GM19035 (cell line): Measurements from ENCODE around the gene BRSK1.

ENCODE experiments used
- ATAC-seq: cut with Tn5 transposase; IDR thresholded peaks from one replicate; pipeline ENCODE4 v1.9.1; 2021; ENCODE audit not compliant: unreplicated experiment

Gene BRSK1

DNA sequence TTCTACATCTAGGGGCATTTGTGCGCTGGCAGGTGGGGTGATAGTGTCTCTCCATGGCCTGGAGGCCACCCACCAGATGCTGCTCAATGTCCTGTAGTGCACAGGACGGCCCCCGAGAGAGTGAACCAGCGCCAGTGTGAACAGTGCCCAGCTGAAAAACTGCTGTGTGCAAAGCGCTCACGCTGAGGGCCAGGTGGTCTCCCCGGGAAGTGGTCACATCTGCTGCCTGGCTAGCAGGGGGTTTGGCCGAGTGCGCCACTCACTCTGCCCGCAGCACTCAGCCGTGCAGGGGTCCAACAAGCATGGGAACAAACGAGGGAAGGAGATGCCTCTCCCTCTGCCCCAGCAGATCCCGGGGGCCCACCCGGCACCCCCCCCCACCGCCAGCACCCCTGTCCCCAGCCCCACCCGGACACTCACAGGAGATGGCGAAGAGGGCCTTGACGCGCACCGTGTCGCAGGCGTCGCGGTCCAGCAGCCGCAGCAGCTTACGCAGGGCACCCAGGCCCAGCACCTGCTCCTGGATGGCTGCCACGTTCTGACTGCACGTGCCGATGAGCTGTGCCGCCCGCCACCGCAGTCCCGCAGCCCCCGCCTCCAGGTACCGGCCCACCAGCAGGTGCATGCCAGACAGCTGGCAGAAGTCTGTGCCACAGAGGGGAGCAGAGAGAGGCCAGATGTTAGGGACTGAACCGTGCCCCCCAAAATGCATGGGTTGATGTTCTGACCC lies 9.7 kb upstream of the BRSK1 start:
- ATAC-seq: no peak

GRCh38 chr19:55275851-55276719 lies 7.7 kb upstream of the BRSK1 start:
- peak; percentile 53 for ATAC-seq

DNA sequence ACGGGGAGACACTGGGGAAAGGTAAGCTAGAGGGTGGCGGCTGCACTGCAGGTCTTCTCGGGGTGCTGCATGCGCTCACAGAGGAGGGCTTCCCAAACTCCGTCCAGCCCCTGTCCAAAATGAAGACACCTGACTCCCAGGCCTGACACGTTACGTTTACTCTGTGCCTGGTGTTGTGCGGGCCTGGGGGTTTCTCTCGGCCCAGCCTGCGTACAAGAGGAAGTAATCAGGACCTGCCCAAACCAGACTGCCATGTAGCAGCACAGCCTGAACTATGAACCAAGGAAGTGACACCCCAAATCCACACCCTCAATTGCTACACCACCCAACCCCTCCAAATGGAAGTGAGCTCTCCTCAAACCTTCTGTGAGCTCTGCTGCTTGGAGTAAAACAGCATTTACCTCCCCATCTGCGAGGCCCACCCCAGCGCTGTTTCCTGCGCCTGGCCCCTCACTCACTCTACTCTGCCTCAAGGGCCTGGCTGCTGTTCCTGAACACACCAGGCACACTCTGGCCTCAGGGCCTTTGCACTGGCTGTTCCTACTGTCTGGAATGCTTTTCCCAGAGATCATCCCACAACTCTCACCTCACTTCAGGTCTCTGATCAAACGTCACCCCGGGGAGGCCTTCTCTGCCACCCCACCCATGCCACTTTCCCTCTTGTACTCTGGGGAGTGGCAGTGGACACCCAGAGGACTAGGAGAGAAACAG lies 6.9 kb upstream of the BRSK1 start:
- ATAC-seq: no peak

DNA sequence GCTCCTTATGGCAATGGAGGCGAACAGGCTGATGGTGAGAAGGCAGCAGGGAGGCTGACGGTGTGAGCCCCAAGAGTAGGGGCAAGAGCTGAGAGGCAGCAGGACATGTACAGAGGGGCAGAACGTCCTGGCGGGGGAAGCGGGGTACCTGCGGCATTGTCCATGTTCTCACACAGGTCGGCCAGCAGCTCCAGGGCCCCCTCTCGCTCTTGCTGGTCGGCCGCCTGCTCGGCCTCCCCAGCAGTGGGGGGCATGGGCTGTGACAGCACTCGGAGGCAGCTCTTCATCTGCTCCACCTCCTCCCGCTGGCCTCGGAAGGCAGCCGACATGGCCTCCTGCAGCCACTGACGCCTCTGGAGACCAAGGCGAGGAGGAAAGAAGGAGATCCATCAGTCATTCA lies 6.3 kb upstream of the BRSK1 start:
- no peak for ATAC-seq

DNA sequence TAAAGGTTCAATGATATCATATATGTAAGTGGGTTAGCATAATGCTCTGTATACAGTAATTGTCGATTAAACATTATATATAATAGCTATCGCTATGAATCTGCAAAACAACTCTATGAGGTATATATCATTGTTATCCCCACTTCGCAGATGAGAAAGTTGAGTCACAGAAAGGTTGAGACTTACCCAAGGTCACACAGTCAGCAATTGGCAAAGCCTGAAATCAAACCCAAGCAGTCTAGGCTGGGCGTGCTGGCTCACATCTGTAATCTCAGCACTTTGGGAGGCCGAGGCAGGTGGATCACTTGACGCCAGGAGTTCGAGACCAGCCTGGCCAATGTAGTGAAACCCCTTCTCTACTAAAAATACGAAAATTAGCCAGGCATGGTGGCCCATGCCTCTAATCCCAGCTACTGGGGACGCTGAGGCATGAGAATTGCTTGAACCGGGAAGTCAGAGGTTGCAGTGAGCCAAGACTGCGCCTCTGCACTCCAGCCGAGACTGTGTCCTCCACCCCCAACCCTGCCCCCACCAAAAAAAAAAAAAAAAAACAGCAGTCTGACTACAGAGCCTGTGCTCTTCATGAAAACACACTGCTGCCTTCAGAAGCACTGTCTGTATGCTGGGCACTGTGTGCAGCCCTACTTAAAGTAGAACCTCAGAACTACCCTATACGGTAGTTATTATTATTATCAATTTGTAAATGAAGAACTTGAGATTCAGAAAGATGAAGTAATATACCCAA lies 5.2 kb upstream of the BRSK1 start:
- no peak for ATAC-seq

DNA sequence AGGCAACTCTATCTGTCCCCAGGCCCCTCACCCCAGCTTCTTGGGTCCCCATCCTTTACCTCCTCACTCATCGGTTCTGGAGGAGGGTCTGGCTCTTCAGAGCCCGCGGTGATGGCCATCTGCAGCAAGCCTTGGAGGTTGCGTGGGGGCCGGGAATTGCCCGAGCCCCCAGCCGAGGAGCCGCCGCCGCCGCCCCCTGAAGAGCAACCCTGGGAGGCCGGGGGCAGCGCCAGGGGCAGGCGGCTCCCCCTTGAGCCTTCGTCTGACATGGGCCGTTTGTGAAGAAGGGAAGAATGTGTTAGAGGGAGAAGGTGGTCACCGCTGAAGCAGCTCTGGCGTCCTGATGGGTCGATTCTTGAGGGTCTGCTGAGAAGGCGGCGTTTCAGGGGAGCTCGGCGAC lies 4.5 kb upstream of the BRSK1 start:
- ATAC-seq: no peak

- peak; percentile 72 for ATAC-seq
Observed at GRCh38 chr19:55279770-55280643, 3.8 kb upstream of the BRSK1 start, which contains the start of gene HSPBP1. TSS of gene HSPBP1 (minus strand) at chr19:55280110. CDS start at chr19:55279608, 502 bp downstream.

GRCh38 chr19:55284405-55285058 lies 735 bp downstream of the BRSK1 start:
- no peak for ATAC-seq

DNA sequence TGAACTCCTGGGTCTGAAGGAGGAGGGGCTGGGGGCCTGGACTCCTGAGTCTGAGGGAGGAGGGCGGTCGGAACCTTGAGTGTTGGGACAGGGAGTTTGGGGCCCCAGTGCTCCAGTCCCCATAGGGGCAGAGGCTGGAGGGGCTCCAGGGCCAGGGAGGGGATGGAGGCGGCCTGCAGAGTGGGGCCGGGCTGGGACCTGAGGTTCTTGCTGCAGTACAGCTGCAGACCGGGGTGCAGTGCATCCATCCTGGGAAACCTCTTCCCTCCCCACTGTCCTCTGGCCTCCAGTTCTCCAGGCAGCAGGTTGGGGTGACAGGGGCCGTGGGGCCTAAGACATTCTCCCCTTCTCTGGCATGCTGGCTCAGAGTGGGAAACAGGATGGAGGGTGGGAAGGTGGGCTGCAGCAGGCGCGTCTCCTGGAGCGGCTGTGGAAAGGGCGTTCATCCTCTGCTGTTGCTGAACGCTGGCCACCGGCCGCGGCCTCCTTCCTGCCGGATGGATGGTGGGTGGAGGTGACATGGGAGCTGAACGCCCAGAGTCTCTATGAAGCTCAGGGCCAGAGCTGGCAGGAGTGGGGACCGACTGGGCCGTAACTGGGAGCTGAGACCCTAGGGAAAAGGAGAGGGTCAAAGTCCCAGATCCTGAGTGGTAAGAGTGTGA lies 1.6 kb downstream of the BRSK1 start:
- no peak for ATAC-seq

- ATAC-seq: no peak
Observed at GRCh38 chr19:55287361-55288079, 3.7 kb downstream of the BRSK1 start.

DNA sequence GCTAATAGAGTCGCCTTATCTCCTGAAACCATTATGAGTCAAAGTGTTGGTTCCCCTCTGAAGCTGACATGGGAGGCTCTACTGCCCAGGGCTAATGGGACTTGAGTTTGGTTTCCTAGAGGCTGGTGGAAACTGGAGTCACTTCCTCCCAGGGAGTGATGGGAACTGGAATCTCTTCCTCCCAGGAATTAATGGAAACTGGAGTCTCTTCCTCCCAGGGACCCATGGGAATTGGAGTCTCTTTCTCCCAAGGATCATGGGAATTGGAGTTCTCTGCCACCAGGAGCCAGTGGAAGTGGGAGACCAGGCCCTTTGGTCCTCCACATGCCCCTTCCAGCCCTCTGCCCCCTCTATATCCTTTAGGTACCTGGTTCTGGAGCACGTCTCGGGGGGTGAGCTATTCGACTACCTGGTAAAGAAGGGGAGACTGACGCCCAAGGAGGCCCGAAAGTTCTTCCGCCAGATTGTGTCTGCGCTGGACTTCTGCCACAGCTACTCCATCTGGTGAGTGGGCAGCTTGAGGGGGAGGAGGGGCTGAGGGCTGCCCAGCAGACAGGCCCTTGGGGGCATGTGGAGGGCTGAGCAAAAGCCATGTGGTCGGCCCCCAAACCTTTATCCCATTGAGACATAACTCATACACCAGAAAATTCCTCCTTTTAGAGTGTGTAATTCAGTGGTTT lies 5.5 kb downstream of the BRSK1 start:
- ATAC-seq: no peak

- no peak for ATAC-seq
Observed at GRCh38 chr19:55297267-55297666, 13.5 kb downstream of the BRSK1 start.

GRCh38 chr19:55299991-55300390 lies 16.2 kb downstream of the BRSK1 start:
- ATAC-seq: no peak

DNA sequence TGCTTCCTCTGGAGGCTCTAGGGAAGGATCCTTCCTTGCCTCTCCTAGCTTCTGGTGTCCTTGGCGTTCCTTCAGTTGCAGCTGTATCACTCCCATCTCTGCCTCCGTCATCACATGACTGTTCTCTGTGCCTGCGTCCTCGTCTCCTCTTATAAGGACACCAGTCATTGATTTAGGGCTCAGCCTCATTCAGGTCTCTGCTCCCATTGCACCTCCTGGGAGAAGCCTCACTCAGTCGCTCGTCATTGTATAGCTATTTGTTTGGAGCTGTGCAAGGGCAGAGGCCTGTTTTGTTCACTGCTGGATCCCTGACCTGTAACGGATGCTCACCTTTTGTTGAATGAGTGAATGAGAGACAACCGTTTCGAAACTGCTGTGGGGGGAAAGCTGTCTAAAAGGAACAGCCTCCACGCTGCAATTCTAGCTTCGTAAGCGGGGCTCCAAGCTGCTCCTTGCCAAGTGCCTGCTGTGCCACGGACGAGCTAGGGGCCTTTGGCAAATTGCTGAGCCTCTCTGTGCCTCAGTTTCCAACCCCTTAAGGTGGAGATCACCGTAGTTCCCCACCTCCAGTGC lies 17.2 kb downstream of the BRSK1 start:
- ATAC-seq: no peak

DNA sequence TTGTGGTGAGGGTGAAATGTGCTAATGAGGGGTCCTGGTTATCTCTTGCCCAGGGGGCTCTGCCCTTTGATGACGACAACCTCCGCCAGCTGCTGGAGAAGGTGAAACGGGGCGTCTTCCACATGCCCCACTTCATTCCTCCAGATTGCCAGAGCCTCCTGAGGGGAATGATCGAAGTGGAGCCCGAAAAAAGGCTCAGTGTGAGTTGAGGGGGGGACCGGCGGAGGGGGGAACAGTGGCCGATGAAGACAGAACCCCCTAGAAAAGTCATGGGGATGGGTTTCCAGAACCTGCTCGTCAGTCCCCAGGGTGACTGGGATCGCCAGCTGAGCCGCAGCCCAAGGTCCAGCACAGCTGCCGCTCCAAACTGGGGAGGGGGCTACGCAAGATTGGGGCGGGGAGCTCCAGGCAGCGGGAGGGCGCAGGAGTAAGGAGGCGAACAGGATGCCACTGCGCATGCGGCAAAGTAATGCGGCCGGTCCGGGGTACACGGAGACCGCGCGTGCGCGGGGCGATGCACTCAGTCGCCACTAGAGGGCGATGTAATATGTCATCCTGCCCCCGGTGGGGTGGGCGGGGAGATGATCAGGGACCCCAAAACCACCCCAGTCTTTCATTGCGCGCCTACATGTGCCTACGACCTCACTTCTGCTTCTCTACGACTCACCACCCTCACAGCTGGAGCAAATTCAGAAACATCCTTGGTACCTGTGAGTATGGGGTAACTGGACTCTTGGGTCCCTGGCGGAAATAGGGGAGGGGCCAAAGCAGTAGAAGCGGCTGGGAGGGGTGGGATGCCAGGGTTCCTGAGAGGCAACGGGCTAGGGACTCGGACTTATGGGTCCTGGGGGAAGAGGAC lies 17.9 kb downstream of the BRSK1 start:
- peak; percentile 78 for ATAC-seq

GRCh38 chr19:55302318-55302703 lies 18.5 kb downstream of the BRSK1 start:
- no peak for ATAC-seq
